Activated naive CD4-positive, alpha-beta T cell treated with anti-CD3 and anti-CD28 coated beads, Interleukin-2, amount 50 U/mL, for 72 hours (primary cell): Measurements from ENCODE around the gene C1orf94. TPM values are rescaled to one million over a fixed set of nuclear protein-coding genes. Genes with fewer than 3 reads are reported as not detected.

Experiments used
- ATAC-seq, 2 donors: fragments of 150-1000 bp; cut with Tn5 transposase; 2 replicates each; pipeline ENCODE4 v1.10.0; 2021; ENCODE audit warnings: mild to moderate bottlenecking in 2 of 2, moderate library complexity in 2 of 2
- DNase-seq, 2 donors: peaks; one replicate each; pipeline ENCODE4 v3.0.0; 2021 to 2022; ENCODE audit warnings: low spot score in 2 of 2
- H3K27ac Mint-ChIP-seq, 2 donors: one replicate each; pipeline ENCODE4 v1.8.0; 2022; ENCODE audit warnings: mild to moderate bottlenecking in 2 of 2, mixed read lengths in 2 of 2
- H3K36me3 Mint-ChIP-seq, 2 donors: one replicate each; pipeline ENCODE4 v1.8.0; 2022; ENCODE audit warnings: mixed read lengths in 2 of 2
- H3K9me3 Mint-ChIP-seq, 2 donors: one replicate each; pipeline ENCODE4 v1.8.0; 2022; ENCODE audit warnings: mixed read lengths in 2 of 2
- total RNA-seq, 2 donors: library from RNA; stranded (reverse); gene quantifications; one replicate each; pipeline ENCODE4 v1.2.3, GENCODE V29; 2022

The C1orf94 gene
- total RNA-seq, 2 donors from 2014 or later, result not detected

GRCh38 chr1:34268311-34268954 is 91.7 kb downstream of the C1orf94 start:
- H3K36me3 Mint-ChIP-seq, result no peaks in the 10 kb centered on the region
- peaks cover 0 to 4% of the 10 kb centered on the region in 2 donors for H3K9me3 Mint-ChIP-seq
- no peak overlapping the region for H3K27ac Mint-ChIP-seq
- no peak for DNase-seq
- no peak for ATAC-seq

Other genes with a start within 250 kb of the C1orf94 start
- not detected for gene CSMD2, start 11.7 kb upstream of the C1orf94 start, total RNA-seq